ENCODE measurements around the gene ZNF396. TPM values are rescaled to one million over a fixed set of nuclear protein-coding genes. Genes with fewer than 3 reads are reported as not detected.

The ZNF396 gene
- total RNA-seq, 1 donor from 2014 or later: 2.9 TPM

Other genes starting within 250 kb of the ZNF396 start
- gene ZNF397, start 136.3 kb downstream of the ZNF396 start, total RNA-seq: 27.6 and 30.3 TPM in 2 replicates
- 14.6 and 15.4 TPM in 2 replicates for gene ZSCAN30, start 87.1 kb downstream of the ZNF396 start, total RNA-seq
- gene ZNF24, start 32.9 kb downstream of the ZNF396 start, total RNA-seq: 89.3 and 91.0 TPM in 2 replicates
- gene INO80C, start 120.6 kb upstream of the ZNF396 start, total RNA-seq: 33.8 and 34.4 TPM in 2 replicates
- 92.3 and 93.5 TPM in 2 replicates for gene GALNT1, start 204.4 kb upstream of the ZNF396 start, total RNA-seq